Vagina (tissue), 2 donors: Measurements from ENCODE around the gene FAM149B1. TPM values are rescaled to one million over a fixed set of nuclear protein-coding genes. Genes with fewer than 3 reads are reported as not detected.

ENCODE experiments used
- DNase-seq, 2 donors: peaks; one replicate each; pipeline ENCODE4 v3.0.0-alpha.2; 2017; ENCODE audit errors: extremely low spot score in 2 of 2
- H3K27ac ChIP-seq: fragments of 200-600 bp; sonication (generic); one replicate; pipeline ENCODE4 v1.5.1; 2019
- H3K27me3 ChIP-seq: fragments of 200-600 bp; sonication (generic); one replicate; pipeline ENCODE4 v1.5.1; 2019
- H3K36me3 ChIP-seq, 2 donors: fragments of 200-600 bp; sonication (generic); one replicate each; pipeline ENCODE4 v1.5.1; 2017 to 2019
- H3K4me1 ChIP-seq: fragments of 200-600 bp; sonication (generic); one replicate; pipeline ENCODE4 v1.5.1; 2019
- H3K4me3 ChIP-seq, 2 donors: fragments of 200-600 bp; sonication (generic); 1 replicate in 1 of 2; 2 replicates in 1 of 2; pipeline ENCODE4 v1.5.1; 2016 to 2019
- H3K9me3 ChIP-seq: fragments of 200-600 bp; sonication (generic); one replicate; pipeline ENCODE4 v1.5.1; 2019
- POLR2A ChIP-seq, 2 donors: fragments of 450-650 bp; IDR thresholded peaks; one replicate each; pipeline ENCODE4 v1.6.1; 2017; ENCODE audit warnings: antibody characterized with exemption in 2 of 2, mild to moderate bottlenecking in 2 of 2, moderate library complexity in 2 of 2
- POLR2AphosphoS5 ChIP-seq, 2 donors: sonication (generic); formaldehyde crosslinking; IDR thresholded peaks; one replicate each; pipeline ENCODE4 v1.9.0; 2017; ENCODE audit warnings: antibody characterized with exemption in 2 of 2, mild to moderate bottlenecking in 2 of 2, low read depth in 1 of 2; ENCODE audit not compliant: insufficient read depth in 1 of 2
- intact Hi-C: fragments of 100-400 bp; cut with DNase I; formaldehyde crosslinking; loops from one replicate; pipeline ENCODE4 v1.15.1; 2023
- total RNA-seq: library from RNA; depleted of rRNA; stranded (reverse); fragments of >200 nt; gene quantifications from one replicate; pipeline ENCODE4 v1.2.3, GENCODE V29; 2016
- TF ChIP-seq, protein P1 (sequence below), 3 experiments: fragments of 450-650 bp in 2 of 3; fragments of 200-600 bp in 1 of 3; sonication (generic) in 1 of 3; IDR thresholded peaks; one replicate each; pipeline ENCODE4 v1.5.1; 2017 to 2019; ENCODE audit warnings: antibody characterized with exemption in 3 of 3, mild to moderate bottlenecking in 2 of 3, moderate library complexity in 2 of 3

The FAM149B1 gene
- total RNA-seq, 1 donor from 2014 or later, result 25.8 TPM

GRCh38 chr10:73261362-73261995, 93.6 kb downstream of the FAM149B1 start:
- Histone ChIP-seq H3K9me3 (no peaks in the 10 kb centered on the region), H3K4me3 (no peak overlapping the region), H3K36me3 (no peaks in the 10 kb centered on the region), H3K27ac (no peak overlapping the region), H3K4me1 (no peaks in the 10 kb centered on the region), H3K27me3 (no peaks in the 10 kb centered on the region)
- DNase-seq, result no peak
- intact Hi-C loops, result no loop called here
- TF ChIP-seq, protein P1, sequence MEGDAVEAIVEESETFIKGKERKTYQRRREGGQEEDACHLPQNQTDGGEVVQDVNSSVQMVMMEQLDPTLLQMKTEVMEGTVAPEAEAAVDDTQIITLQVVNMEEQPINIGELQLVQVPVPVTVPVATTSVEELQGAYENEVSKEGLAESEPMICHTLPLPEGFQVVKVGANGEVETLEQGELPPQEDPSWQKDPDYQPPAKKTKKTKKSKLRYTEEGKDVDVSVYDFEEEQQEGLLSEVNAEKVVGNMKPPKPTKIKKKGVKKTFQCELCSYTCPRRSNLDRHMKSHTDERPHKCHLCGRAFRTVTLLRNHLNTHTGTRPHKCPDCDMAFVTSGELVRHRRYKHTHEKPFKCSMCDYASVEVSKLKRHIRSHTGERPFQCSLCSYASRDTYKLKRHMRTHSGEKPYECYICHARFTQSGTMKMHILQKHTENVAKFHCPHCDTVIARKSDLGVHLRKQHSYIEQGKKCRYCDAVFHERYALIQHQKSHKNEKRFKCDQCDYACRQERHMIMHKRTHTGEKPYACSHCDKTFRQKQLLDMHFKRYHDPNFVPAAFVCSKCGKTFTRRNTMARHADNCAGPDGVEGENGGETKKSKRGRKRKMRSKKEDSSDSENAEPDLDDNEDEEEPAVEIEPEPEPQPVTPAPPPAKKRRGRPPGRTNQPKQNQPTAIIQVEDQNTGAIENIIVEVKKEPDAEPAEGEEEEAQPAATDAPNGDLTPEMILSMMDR (IDR thresholded peaks at IDR 0.05), result no peak
- TF ChIP-seq POLR2A (IDR thresholded peaks at IDR 0.05) (no peak), POLR2AphosphoS5 (IDR thresholded peaks at IDR 0.05; ENCODE audit: insufficient read depth in 1 of 2, low read depth in 1 of 2) (no peak)

DNA sequence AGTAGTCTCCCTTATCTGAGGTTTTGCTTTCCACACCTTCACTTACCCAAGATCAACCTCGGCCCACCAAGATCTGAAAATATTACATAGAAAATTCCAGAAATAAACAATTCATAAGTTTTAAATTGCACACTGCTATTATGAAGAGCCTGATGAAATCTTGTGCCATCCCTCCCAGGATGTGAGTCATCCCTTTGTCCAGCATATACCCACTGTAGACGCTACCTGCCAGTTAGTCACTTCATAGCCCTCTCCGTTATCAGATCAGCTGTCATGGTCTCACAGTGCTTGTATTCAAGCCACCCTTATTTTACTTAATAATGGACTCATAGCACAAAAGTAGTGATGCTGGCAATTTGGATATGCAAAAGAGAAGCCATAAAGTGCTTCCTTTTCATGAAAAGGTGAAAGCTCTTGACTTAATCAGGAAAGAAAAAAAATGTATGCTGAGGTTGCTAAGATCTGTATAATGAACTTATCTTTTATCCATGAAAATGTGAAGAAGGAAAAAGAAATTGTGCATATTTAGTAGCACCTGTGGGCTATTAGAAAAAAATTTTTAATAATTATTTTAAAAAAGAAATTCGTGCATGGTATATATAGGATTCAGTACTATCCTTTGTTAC, 94.3 kb downstream of the FAM149B1 start:
- TF ChIP-seq POLR2AphosphoS5 (IDR thresholded peaks at IDR 0.05; ENCODE audit: insufficient read depth in 1 of 2, low read depth in 1 of 2), result no peak
- no peak for TF ChIP-seq POLR2A (IDR thresholded peaks at IDR 0.05)
- TF ChIP-seq, protein P1 (IDR thresholded peaks at IDR 0.05), result no peak
- Histone ChIP-seq H3K4me3 (no peak overlapping the region), H3K36me3 (no peaks in the 10 kb centered on the region), H3K27me3 (no peaks in the 10 kb centered on the region), H3K4me1 (no peaks in the 10 kb centered on the region), H3K9me3 (no peaks in the 10 kb centered on the region), H3K27ac (no peak overlapping the region)
- intact Hi-C loops, result no loop called here
- DNase-seq, result no peak

- no peak overlapping the region for H3K4me3 ChIP-seq
- no peak for DNase-seq
- H3K36me3 ChIP-seq, result no peaks in the 10 kb centered on the region
- no peaks in the 10 kb centered on the region for H3K27me3 ChIP-seq
- TF ChIP-seq POLR2A (IDR thresholded peaks at IDR 0.05) (no peak), POLR2AphosphoS5 (IDR thresholded peaks at IDR 0.05; ENCODE audit: insufficient read depth in 1 of 2, low read depth in 1 of 2) (no peak)
- TF ChIP-seq, protein P1 (IDR thresholded peaks at IDR 0.05), result no peak
- no peaks in the 10 kb centered on the region for H3K4me1 ChIP-seq
- H3K9me3 ChIP-seq, result no peaks in the 10 kb centered on the region
- no peak overlapping the region for H3K27ac ChIP-seq
- intact Hi-C loops, result no loop called here
These were observed 95.1 kb downstream of the FAM149B1 start for GRCh38 chr10:73262880-73263555.

DNA sequence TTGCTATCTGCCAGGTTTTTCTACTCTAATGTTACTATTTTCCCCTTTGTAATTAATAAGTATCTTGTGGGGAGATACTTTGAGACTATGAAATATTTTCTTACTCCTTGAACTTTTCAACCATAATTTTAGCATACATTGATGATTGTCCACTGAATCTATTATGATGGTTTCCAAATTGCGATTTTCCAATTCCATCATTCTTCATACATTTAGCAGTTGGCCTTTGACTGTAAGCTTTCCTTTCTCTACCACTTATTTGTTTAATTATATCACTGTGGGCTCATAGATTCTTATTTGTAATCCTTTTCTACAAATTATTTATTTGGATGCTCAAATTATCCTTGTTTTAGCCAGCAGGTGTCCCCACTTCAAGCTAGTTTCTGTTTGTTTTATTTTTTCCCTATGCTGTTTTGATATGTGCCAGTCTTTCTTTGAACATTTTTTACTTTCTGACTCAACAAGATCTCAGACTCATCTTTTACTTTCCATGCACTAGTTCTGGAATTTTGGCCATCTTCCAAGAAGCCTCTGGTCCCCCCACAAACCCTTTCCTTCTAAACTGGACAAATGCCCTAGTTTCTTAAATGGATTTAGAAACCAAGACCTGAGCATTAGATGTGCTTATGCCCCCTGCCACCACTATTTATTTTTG, 95.9 kb downstream of the FAM149B1 start:
- no peak for DNase-seq
- no peaks in the 10 kb centered on the region for H3K27me3 ChIP-seq
- TF ChIP-seq POLR2A (IDR thresholded peaks at IDR 0.05), result no peak
- TF ChIP-seq, protein P1 (IDR thresholded peaks at IDR 0.05), result peak in 1 of 3 experiments; percentile 21
- TF ChIP-seq POLR2AphosphoS5 (IDR thresholded peaks at IDR 0.05; ENCODE audit: insufficient read depth in 1 of 2, low read depth in 1 of 2), result no peak
- no peak overlapping the region for H3K4me3 ChIP-seq
- H3K4me1 ChIP-seq, result no peaks in the 10 kb centered on the region
- H3K9me3 ChIP-seq, result no peaks in the 10 kb centered on the region
- no peaks in the 10 kb centered on the region for H3K36me3 ChIP-seq
- no peak overlapping the region for H3K27ac ChIP-seq
- intact Hi-C loops, result no loop called here
